Measurements from ENCODE around the gene OR6C2.

DNA sequence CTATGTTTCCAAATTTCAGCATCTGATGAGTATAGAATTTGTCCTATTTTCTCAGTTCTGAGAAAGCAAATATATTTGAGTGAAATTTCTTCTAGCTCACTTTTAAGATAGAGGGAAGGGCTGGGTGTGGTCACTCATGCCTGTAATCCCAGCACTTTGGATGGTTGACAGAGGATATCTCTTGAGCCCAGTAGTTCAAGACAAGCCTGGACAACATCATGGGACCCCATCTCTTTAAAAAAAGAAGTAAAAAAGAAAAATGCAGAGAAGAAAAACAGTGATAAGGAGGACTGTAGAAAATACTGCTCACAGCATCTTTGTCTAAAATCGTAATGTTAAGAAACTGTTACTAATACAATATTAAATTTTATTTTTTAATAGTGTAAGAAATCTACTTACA lies 28.4 kb downstream of the OR6C2 start:
- TF ChIP-seq CTCF (IDR thresholded peaks at IDR 0.05) (no peak), POLR2A (IDR thresholded peaks at IDR 0.05) (no peak)
